ENCODE results near the gene EPM2AIP1.

The EPM2AIP1 gene

DNA sequence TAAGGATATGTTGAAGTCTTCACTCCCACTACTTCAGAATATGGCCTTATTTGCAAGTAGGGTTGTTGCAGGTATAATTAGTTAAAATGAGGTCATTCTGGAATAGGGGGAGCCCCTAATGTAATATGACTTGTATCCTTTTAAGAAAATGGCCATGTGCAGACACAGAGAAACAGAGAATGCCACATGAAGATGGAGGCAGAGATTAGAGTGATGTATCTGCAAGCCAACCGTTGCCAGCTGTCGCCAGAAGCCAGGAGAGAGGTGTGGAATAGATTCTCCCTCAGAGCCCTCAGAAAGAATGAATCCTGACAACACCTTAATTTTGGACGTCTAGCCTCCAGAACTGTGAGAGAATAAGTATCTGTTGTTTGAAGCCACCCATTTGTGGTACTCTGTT lies 36.8 kb downstream of the EPM2AIP1 start:
- TF ChIP-seq, protein P1, sequence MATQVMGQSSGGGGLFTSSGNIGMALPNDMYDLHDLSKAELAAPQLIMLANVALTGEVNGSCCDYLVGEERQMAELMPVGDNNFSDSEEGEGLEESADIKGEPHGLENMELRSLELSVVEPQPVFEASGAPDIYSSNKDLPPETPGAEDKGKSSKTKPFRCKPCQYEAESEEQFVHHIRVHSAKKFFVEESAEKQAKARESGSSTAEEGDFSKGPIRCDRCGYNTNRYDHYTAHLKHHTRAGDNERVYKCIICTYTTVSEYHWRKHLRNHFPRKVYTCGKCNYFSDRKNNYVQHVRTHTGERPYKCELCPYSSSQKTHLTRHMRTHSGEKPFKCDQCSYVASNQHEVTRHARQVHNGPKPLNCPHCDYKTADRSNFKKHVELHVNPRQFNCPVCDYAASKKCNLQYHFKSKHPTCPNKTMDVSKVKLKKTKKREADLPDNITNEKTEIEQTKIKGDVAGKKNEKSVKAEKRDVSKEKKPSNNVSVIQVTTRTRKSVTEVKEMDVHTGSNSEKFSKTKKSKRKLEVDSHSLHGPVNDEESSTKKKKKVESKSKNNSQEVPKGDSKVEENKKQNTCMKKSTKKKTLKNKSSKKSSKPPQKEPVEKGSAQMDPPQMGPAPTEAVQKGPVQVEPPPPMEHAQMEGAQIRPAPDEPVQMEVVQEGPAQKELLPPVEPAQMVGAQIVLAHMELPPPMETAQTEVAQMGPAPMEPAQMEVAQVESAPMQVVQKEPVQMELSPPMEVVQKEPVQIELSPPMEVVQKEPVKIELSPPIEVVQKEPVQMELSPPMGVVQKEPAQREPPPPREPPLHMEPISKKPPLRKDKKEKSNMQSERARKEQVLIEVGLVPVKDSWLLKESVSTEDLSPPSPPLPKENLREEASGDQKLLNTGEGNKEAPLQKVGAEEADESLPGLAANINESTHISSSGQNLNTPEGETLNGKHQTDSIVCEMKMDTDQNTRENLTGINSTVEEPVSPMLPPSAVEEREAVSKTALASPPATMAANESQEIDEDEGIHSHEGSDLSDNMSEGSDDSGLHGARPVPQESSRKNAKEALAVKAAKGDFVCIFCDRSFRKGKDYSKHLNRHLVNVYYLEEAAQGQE (IDR thresholded peaks at IDR 0.05; ENCODE audit: low read depth): no peak
- TF ChIP-seq EP300 (IDR thresholded peaks at IDR 0.05; ENCODE audit: borderline replicate concordance) (no peak), TAF1 (IDR thresholded peaks at IDR 0.05; ENCODE audit: low read depth) (no peak), CREB1 (IDR thresholded peaks at IDR 0.05; ENCODE audit: low read depth) (no peak), EGR1 (IDR thresholded peaks at IDR 0.05) (no peak), TEAD4 (IDR thresholded peaks at IDR 0.05) (no peak), NFIC (IDR thresholded peaks at IDR 0.05) (no peak), ZBTB7A (IDR thresholded peaks at IDR 0.05; ENCODE audit: low read depth) (no peak), FOXM1 (IDR thresholded peaks at IDR 0.05; ENCODE audit: borderline replicate concordance, low read depth) (no peak), RAD21 (IDR thresholded peaks at IDR 0.05; ENCODE audit: low read depth) (no peak), YY1 (IDR thresholded peaks at IDR 0.05; ENCODE audit: low read depth) (no peak), CEBPB (IDR thresholded peaks at IDR 0.05) (no peak), TCF12 (IDR thresholded peaks at IDR 0.05; ENCODE audit: low read depth) (no peak)
- TF ChIP-seq, protein P2, sequence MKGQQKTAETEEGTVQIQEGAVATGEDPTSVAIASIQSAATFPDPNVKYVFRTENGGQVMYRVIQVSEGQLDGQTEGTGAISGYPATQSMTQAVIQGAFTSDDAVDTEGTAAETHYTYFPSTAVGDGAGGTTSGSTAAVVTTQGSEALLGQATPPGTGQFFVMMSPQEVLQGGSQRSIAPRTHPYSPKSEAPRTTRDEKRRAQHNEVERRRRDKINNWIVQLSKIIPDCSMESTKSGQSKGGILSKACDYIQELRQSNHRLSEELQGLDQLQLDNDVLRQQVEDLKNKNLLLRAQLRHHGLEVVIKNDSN (IDR thresholded peaks at IDR 0.05): no peak
- TF ChIP-seq, protein P3, sequence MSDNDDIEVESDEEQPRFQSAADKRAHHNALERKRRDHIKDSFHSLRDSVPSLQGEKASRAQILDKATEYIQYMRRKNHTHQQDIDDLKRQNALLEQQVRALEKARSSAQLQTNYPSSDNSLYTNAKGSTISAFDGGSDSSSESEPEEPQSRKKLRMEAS (IDR thresholded peaks at IDR 0.05): no peak

DNA sequence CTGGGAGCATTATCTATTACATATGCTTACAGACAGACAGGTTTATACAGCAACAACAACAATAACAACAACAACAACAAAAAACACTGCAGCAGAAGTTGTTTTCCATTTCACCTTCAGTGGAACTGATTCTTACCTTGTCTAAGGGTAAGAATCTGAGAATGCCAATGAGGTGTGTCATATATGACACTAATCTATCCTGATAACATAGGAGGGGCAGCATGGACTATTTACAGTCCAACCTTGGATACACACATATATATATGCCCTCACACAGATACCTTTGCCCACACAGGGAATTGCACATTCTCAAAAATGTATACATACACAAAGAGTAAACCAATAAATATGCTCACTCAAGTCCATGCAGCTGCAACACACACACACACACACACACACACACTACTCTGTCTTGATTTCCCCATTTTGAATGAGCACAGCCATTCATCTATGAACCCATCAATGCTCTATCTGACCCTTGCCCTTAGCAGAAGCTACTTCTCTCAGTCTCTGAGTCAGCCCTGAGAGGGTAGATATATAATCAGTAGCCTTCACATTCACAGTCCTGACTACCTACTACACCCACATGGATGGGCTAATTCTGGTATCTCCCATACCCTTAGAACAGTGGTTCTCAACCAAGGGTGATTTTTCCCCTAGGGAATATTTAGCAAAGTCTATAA lies 38.3 kb downstream of the EPM2AIP1 start:
- TF ChIP-seq, protein P3 (IDR thresholded peaks at IDR 0.05): no peak
- TF ChIP-seq YY1 (IDR thresholded peaks at IDR 0.05; ENCODE audit: low read depth): no peak
- TF ChIP-seq TEAD4 (IDR thresholded peaks at IDR 0.05): no peak
- no peak for TF ChIP-seq EP300 (IDR thresholded peaks at IDR 0.05; ENCODE audit: borderline replicate concordance)
- TF ChIP-seq FOXM1 (IDR thresholded peaks at IDR 0.05; ENCODE audit: borderline replicate concordance, low read depth): no peak
- TF ChIP-seq TCF12 (IDR thresholded peaks at IDR 0.05; ENCODE audit: low read depth): no peak
- TF ChIP-seq RAD21 (IDR thresholded peaks at IDR 0.05; ENCODE audit: low read depth): no peak
- no peak for TF ChIP-seq NFIC (IDR thresholded peaks at IDR 0.05)
- no peak for TF ChIP-seq CEBPB (IDR thresholded peaks at IDR 0.05)
- TF ChIP-seq EGR1 (IDR thresholded peaks at IDR 0.05): no peak
- no peak for TF ChIP-seq ZBTB7A (IDR thresholded peaks at IDR 0.05; ENCODE audit: low read depth)
- TF ChIP-seq, protein P2 (IDR thresholded peaks at IDR 0.05): no peak
- TF ChIP-seq TAF1 (IDR thresholded peaks at IDR 0.05; ENCODE audit: low read depth): no peak
- TF ChIP-seq, protein P1 (IDR thresholded peaks at IDR 0.05; ENCODE audit: low read depth): no peak
- TF ChIP-seq CREB1 (IDR thresholded peaks at IDR 0.05; ENCODE audit: low read depth): no peak

DNA sequence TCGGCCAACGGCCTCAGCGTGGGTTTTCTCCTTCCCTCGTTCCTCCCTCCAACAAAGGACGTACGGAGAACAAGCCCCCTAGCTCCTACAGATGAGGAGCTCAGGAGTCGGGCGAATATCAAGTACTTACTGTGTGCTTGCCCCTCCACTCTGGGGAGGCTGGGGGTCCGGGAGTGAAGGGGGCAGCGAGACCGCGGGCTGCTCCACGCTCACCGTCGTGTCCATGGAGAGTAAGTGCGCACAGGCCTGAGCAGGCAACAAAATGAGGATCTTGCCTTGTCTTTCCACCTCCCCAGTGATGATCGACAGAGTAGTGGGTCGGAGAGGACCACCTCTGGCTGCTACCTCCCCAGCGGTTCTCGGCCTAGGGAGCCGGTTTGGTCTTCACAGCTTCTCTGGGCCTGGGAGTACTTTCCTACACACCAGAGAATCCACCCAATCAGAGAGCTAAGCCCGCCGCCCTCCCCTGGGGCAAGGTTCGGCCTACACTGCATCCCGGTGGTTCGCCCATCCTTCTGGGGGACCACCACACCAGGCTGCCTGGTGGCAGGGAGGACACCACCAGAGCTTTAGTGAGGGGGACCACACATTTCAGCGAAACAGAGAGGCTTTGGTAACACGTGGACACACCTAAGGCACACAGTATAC lies 47.5 kb downstream of the EPM2AIP1 start:
- no peak for TF ChIP-seq CEBPB (IDR thresholded peaks at IDR 0.05)
- TF ChIP-seq, protein P2 (IDR thresholded peaks at IDR 0.05): no peak

DNA sequence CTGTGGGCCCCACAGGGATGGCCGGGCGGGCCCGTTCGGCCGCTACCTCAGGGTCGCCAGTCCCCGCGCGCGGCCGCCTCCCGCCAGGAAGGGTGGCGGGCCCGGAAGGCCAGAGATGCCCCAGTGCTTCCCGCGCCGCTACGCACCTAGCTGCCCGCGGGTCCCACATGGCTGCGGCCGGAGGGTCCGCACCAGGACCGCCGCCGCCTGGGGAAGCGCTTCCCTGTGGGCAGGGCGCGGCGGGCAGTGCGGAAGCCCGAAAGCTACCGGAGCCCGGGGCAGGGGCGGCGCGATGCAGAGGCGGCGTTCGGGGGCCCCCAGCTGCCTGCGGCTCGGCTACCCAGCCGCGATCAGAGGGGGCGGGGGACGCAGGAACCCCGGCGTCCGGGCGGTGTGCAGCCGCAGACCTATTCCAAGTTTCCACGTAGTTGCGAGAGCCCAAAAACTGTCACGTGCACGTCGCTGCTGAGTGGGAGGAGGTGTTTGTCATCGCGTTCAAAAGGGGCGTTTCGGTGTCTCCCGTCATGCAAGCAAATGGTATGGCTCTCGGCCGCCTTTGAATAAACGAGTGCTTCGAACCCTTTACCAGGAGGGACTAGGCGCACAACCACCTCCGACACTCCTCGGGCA lies 48.2 kb downstream of the EPM2AIP1 start, which contains the start of gene TRANK1:
Gene TRANK1 (minus strand): TSS at position 414 of the 630 bp plus-strand sequence. CDS start 245 bp downstream, at position 169.
- TF ChIP-seq, protein P2 (IDR thresholded peaks at IDR 0.05): peak; percentile 68
- TF ChIP-seq FOXM1 (IDR thresholded peaks at IDR 0.05; ENCODE audit: borderline replicate concordance, low read depth): no peak
- peak; percentile 80; the same call in 1 of the 2 replicates for TF ChIP-seq ZBTB7A (IDR thresholded peaks at IDR 0.05; ENCODE audit: low read depth)
